Spleen (tissue), 7 donors: Measurements from ENCODE around the gene RXFP1.

Source experiments
- POLR2A ChIP-seq, 3 donors: fragments of 450-650 bp; IDR thresholded peaks; one replicate each; pipeline ENCODE4 v1.5.1; 2017; ENCODE audit warnings: antibody characterized with exemption in 3 of 3, mild to moderate bottlenecking in 1 of 3
- POLR2AphosphoS5 ChIP-seq, 3 donors: sonication (generic); formaldehyde crosslinking; IDR thresholded peaks; one replicate each; pipeline ENCODE4 v1.5.1; 2017; ENCODE audit warnings: antibody characterized with exemption in 3 of 3
- TF ChIP-seq, protein P1 (sequence below), 11 experiments: fragments of 200-600 bp in 7 of 11; fragments of 450-650 bp in 4 of 11; sonication (generic) in 4 of 11; IDR thresholded peaks in 8 of 11; conservative IDR thresholded peaks in 3 of 11; 1 replicate in 7 of 11; 2 replicates in 4 of 11; pipeline versions ENCODE4 v1.4.0 to v1.8.0; 2016 to 2021; ENCODE audit warnings: antibody characterized with exemption in 11 of 11, inconsistent platforms in 4 of 11, mild to moderate bottlenecking in 1 of 11
- donor health status: DM: no; HTN: no; CAD: no; lungs with moderate emphysema.
- donor health status: DM: no; HTN: no; CAD: no.
- donor health status: DM: no; HTN: no; CAD: no.

DNA sequence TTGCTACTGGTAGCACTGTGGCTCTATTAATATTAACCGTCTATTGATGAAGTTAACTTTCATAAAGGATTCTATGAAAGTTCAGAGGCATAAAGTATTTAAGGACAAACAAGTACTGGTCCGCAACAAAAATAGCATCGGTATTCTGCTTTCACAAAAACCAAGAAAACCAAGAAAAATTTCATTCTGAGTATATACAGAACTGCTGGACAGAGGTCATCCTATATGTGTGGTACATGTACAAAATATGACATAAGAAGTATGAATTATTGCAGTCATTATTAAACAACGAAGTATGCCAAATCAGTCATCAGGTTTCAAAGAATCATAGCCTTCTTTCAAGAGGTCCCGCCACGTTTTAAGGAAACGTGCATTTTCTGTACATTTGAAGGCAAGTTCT is 147.6 kb downstream of the RXFP1 start:
- TF ChIP-seq, protein P1, sequence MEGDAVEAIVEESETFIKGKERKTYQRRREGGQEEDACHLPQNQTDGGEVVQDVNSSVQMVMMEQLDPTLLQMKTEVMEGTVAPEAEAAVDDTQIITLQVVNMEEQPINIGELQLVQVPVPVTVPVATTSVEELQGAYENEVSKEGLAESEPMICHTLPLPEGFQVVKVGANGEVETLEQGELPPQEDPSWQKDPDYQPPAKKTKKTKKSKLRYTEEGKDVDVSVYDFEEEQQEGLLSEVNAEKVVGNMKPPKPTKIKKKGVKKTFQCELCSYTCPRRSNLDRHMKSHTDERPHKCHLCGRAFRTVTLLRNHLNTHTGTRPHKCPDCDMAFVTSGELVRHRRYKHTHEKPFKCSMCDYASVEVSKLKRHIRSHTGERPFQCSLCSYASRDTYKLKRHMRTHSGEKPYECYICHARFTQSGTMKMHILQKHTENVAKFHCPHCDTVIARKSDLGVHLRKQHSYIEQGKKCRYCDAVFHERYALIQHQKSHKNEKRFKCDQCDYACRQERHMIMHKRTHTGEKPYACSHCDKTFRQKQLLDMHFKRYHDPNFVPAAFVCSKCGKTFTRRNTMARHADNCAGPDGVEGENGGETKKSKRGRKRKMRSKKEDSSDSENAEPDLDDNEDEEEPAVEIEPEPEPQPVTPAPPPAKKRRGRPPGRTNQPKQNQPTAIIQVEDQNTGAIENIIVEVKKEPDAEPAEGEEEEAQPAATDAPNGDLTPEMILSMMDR (IDR thresholded peaks at IDR 0.05 in 8 of 11, conservative IDR thresholded peaks at IDR 0.05 in 3 of 11), result no peak
- TF ChIP-seq POLR2AphosphoS5 (IDR thresholded peaks at IDR 0.05) (no peak), POLR2A (IDR thresholded peaks at IDR 0.05) (no peak)
